ENCODE measurements around the gene CNIH4. TPM values are rescaled to one million over a fixed set of nuclear protein-coding genes. Genes with fewer than 3 reads are reported as not detected.

The CNIH4 gene
- total RNA-seq, 1 experiment from 2014 or later = 104 TPM

DNA sequence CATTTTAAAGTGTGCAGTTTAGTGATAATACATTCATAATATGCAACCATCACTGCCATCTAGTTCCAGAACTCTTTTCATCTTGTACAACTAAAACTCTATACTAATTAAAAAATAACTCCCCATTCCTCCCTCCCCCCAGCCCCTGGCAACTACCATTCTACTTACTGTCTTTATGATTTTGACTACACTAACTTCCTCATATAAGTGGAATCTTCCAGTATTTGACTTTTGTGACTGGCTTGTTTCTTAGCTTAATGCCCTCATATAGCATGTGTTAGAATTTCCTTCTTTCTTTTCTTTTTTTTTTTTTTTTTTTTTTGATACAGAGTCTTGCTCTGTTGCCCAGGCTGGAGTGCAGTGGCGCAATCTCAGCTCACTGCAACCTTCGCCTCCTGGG, 25.4 kb upstream of the CNIH4 start:
- Histone ChIP-seq H3K9me3 (ENCODE audit: control insufficient read depth, low read depth, low read length) (no peaks in the 10 kb centered on the region), H3K27ac (ENCODE audit: insufficient read length, low read depth, low read length) (no peak overlapping the region), H3K23me2 (ENCODE audit: insufficient read length, low read depth, low read length, poor library complexity, severe bottlenecking) (peaks cover 9% of the 10 kb centered on the region), H4K20me1 (ENCODE audit: control insufficient read depth, insufficient read depth, insufficient read length) (no peaks in the 10 kb centered on the region), H3K79me2 (ENCODE audit: insufficient read depth, low read length) (peaks cover 12% of the 10 kb centered on the region; the same call in 1 of the 2 replicates), H2BK120ac (ENCODE audit: low read depth, low read length, poor library complexity, severe bottlenecking) (no peak overlapping the region), H4K91ac (ENCODE audit: insufficient read length, low read depth, low read length) (no peak overlapping the region), H4K5ac (ENCODE audit: insufficient read length, low read depth, low read length) (no peak overlapping the region), H4K8ac (replicated peaks; ENCODE audit: insufficient read length, low read depth, low read length) (no peak overlapping the region), H2BK15ac (ENCODE audit: low read depth, low read length) (no peak overlapping the region), H2BK5ac (ENCODE audit: insufficient read length, low read length) (no peak overlapping the region), H2BK20ac (ENCODE audit: low read depth, low read length, poor library complexity, severe bottlenecking) (no peak overlapping the region), H3T11ph (ENCODE audit: low read length) (no peak overlapping the region), H3K27me3 (ENCODE audit: insufficient read depth, low read length) (no peaks in the 10 kb centered on the region), H3K4ac (ENCODE audit: low read depth, low read length) (no peak overlapping the region), H2AFZ (ENCODE audit: low read length) (no peak overlapping the region), H3K18ac (ENCODE audit: insufficient read length, low read depth, low read length) (no peak overlapping the region), H2AK5ac (ENCODE audit: insufficient read length, low read length) (no peak overlapping the region), H3K4me1 (ENCODE audit: insufficient read depth, low read length) (no peaks in the 10 kb centered on the region), H2BK12ac (ENCODE audit: insufficient read length, low read depth, low read length) (no peak overlapping the region), H3K14ac (ENCODE audit: insufficient read depth, low read length) (no peak overlapping the region), H3K9ac (ENCODE audit: extremely low read depth, insufficient read length, low read length) (no peak overlapping the region), H3K4me2 (ENCODE audit: insufficient read depth, insufficient read length, low read length) (no peak overlapping the region), H3K79me1 (ENCODE audit: insufficient read depth, low read depth, low read length, poor library complexity, severe bottlenecking) (peaks cover 8% of the 10 kb centered on the region), H3K23ac (ENCODE audit: insufficient read length, low read depth, low read length) (no peak overlapping the region), H3K56ac (ENCODE audit: insufficient read length, low read depth, low read length) (no peak overlapping the region)
- Mint-ChIP-seq H3K27ac (no peak overlapping the region), H3K4me3 (peak overlapping the region; percentile 93 to 99; a peak in 3 of 5 replicates), H3K36me3 (ENCODE audit: insufficient read depth in 1 of 3, low read depth in 3 of 3) (peaks cover 0 to 6% (median 4%) of the 10 kb centered on the region in 3 experiments; a peak in 3 of 7 replicates), H3K9me3 (no peaks in the 10 kb centered on the region), H3K27me3 (ENCODE audit: low read depth) (no peaks in the 10 kb centered on the region), H3K4me1 (peaks cover 25 to 31% of the 10 kb centered on the region in 2 experiments)
- WGBS (ENCODE audit: extremely low coverage, insufficient read length, low lambda C conversion rate) = no CpG with 5 or more reads among the region's 2 CpGs
- TF ChIP-seq, protein P1, sequence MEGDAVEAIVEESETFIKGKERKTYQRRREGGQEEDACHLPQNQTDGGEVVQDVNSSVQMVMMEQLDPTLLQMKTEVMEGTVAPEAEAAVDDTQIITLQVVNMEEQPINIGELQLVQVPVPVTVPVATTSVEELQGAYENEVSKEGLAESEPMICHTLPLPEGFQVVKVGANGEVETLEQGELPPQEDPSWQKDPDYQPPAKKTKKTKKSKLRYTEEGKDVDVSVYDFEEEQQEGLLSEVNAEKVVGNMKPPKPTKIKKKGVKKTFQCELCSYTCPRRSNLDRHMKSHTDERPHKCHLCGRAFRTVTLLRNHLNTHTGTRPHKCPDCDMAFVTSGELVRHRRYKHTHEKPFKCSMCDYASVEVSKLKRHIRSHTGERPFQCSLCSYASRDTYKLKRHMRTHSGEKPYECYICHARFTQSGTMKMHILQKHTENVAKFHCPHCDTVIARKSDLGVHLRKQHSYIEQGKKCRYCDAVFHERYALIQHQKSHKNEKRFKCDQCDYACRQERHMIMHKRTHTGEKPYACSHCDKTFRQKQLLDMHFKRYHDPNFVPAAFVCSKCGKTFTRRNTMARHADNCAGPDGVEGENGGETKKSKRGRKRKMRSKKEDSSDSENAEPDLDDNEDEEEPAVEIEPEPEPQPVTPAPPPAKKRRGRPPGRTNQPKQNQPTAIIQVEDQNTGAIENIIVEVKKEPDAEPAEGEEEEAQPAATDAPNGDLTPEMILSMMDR (conservative IDR thresholded peaks at IDR 0.05) = no peak
- no peak for DNase-seq

Data from H9 (cell line).